ENCODE results near the gene USP54.

Gene USP54

DNA sequence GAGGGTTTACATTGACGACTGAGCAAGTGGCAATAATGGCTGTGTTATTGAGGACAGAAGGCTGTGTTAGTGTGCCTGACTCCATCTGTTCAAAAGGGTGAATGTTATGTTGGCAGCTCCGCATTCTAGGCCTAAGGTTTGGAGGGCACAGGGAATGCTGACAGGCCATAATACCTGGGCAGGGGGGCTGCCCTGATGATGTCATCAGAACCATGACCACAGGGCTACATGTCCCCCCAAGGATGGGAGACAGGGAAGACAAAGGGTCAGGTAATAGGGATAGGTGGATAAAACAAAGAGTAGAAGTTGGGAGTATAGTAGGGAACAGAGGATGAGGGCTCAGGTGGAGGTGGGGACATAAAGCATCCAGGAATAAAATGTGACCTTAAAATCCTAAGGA is 93.5 kb downstream of the USP54 start:
- Histone ChIP-seq H3K27me3 (no peaks in the 10 kb centered on the region), H3K4me3 (no peak overlapping the region), H3K9me3 (no peaks in the 10 kb centered on the region), H3K36me3 (peaks cover 21 to 47% (median 30%) of the 10 kb centered on the region in 3 donors), H3K4me1 (peaks cover 0 to 33% (median 24%) of the 10 kb centered on the region in 4 donors), H3K27ac (no peak overlapping the region)
- TF ChIP-seq, protein P1, sequence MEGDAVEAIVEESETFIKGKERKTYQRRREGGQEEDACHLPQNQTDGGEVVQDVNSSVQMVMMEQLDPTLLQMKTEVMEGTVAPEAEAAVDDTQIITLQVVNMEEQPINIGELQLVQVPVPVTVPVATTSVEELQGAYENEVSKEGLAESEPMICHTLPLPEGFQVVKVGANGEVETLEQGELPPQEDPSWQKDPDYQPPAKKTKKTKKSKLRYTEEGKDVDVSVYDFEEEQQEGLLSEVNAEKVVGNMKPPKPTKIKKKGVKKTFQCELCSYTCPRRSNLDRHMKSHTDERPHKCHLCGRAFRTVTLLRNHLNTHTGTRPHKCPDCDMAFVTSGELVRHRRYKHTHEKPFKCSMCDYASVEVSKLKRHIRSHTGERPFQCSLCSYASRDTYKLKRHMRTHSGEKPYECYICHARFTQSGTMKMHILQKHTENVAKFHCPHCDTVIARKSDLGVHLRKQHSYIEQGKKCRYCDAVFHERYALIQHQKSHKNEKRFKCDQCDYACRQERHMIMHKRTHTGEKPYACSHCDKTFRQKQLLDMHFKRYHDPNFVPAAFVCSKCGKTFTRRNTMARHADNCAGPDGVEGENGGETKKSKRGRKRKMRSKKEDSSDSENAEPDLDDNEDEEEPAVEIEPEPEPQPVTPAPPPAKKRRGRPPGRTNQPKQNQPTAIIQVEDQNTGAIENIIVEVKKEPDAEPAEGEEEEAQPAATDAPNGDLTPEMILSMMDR (IDR thresholded peaks at IDR 0.05) = no peak
- intact Hi-C loops (cut with DNase I; ENCODE audit: low total_unique reads) = no loop called here
- no peak for DNase-seq

DNA sequence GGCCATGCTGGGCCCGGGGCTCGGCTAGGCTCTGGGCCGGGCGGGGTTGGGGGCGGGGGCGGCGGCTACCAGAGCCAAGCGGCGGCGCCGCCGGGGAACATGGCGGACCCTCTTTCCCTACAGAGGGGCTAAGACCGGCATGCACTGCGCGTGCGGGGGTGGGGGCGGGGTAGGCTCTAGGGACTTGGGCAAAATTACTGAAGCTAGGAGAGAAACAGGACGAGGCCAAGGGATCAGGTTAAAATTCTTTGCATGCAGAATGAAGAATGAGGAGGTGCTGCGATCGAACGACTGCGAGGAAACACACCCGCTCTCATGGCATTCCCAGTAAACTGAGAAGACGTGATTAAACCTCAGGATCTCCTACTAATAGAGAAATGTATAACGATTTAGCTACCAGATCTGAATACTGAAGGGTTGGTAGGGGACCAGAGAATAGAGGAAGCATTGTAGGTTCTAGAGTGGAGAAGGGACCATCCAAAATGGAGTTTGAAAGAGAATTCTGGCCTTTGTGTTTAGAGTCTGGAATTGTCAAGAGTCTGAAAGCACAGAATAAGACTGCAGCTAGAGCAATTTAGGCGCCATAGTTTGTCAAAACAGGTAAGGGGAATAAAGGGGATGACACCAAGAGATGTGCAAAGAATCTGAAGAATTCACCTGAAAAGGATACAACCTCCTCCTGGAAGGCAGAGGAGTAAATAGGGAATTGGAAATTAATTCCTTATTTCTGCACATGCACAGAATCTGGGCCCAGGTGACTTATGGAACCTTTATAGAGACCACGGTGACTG is 95.1 kb downstream of the USP54 start, which contains the start of gene PPP3CB:
Gene PPP3CB, minus strand, starts transcription at position 141 of the 791 bp plus-strand sequence. Its CDS starts 135 bp downstream, at position 6.
- intact Hi-C loops (cut with DNase I; ENCODE audit: low total_unique reads) = no loop called here
- Histone ChIP-seq H3K27me3 (no peaks in the 10 kb centered on the region), H3K4me3 (peak within 1 kb of the TSS; percentile 68 to 98), H3K36me3 (peaks cover 21 to 36% (median 30%) of the 10 kb centered on the region in 3 donors), H3K4me1 (peaks cover 0 to 44% (median 30%) of the 10 kb centered on the region in 4 donors), H3K27ac (peak within 1 kb of the TSS; percentile 93 to 94), H3K9me3 (no peaks in the 10 kb centered on the region)
- TF ChIP-seq, protein P1 (IDR thresholded peaks at IDR 0.05) = no peak
- peak; percentile 92 to 95 for DNase-seq

DNA sequence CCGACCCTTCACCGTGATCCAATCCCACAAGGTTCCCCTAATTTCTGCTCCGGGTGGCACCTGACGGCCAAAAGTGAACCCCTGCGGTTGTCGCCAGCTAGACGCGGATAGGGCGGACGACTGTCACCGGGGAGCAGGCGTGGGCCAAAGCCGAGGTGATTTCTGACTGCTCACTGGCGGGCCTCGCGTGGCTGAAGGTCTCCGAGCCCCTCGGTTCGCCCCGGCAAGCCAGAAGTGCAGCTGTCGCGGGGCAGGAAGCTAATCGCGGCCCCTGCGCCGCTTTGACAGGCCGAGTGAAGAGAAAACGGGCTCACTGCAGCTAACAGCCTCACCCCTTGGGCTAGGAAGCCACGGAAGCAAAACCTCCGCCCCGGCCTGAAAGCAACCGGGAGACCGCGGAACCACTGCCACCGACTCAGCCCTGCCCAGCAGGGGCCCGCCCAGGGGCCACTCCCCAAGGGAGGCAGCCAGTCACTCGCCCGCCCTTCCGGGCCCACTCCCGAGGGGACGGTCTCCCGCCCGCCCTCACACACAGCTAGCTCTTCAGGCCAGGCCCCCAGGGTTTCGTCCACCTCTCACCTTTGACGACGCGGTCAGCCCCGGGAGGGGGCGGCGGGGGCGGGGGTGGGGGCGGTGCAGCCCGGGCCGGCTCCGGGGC is 95.8 kb downstream of the USP54 start:
- DNase-seq = peak; percentile 86 to 95
- peak overlapping the region; percentile 68 to 98 for H3K4me3 ChIP-seq
- H3K9me3 ChIP-seq = no peaks in the 10 kb centered on the region
- intact Hi-C loops (cut with DNase I; ENCODE audit: low total_unique reads) = no loop called here
- peaks cover 0 to 50% (median 34%) of the 10 kb centered on the region in 4 donors for H3K4me1 ChIP-seq
- TF ChIP-seq, protein P1 (IDR thresholded peaks at IDR 0.05) = no peak
- peak overlapping the region; percentile 93 to 94 for H3K27ac ChIP-seq
- no peaks in the 10 kb centered on the region for H3K27me3 ChIP-seq
- H3K36me3 ChIP-seq = peaks cover 16 to 29% (median 23%) of the 10 kb centered on the region in 3 donors

DNA sequence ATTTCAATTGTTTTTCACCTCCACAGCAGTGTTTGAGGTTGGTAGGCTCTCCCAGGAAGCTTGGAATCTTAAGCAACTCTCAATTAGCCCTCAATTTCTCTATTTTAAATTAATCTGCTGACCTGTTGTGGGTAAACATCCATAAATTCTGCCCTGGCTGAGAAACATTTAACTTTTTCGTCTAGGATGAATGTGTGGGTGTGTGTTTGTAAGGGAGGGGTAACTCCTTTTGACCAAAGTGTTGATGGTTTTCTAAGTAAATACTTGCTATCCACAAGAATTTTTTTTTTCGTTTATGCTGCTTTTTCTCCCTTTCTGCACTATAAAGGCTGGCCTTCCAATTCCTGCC is 96.3 kb downstream of the USP54 start:
- no peaks in the 10 kb centered on the region for H3K27me3 ChIP-seq
- peak overlapping the region; percentile 93 to 94 for H3K27ac ChIP-seq
- intact Hi-C loops (cut with DNase I; ENCODE audit: low total_unique reads) = no loop called here
- peaks cover 0 to 55% (median 34%) of the 10 kb centered on the region in 4 donors for H3K4me1 ChIP-seq
- TF ChIP-seq, protein P1 (IDR thresholded peaks at IDR 0.05) = no peak
- peaks cover 11 to 24% (median 18%) of the 10 kb centered on the region in 3 donors for H3K36me3 ChIP-seq
- H3K9me3 ChIP-seq = no peaks in the 10 kb centered on the region
- DNase-seq = no peak
- peak overlapping the region; percentile 68 to 98 for H3K4me3 ChIP-seq

DNA sequence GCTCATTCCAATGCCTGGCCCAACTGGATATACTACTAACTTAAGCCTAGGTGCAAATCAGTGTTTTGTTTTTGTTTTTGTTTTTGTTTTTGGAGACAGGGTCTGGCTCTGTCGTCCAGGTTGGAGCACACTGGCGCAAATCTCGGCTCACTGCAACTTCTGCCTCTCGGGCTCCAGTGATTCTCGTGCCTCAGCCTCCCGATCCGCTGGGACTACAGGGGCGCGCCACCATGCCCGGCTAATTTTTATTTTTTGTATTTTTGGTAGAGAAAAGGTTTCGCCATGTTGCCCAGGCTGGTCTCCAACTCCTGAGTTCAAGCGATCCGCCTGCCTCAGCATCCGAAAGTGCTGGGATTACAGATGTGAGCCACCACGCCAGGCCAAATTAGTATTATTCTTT is 96.9 kb downstream of the USP54 start:
- intact Hi-C loops (cut with DNase I; ENCODE audit: low total_unique reads) = no loop called here
- no peak for DNase-seq
- peak overlapping the region in 1 of 2 donors; percentile 93 for H3K27ac ChIP-seq
- TF ChIP-seq, protein P1 (IDR thresholded peaks at IDR 0.05) = no peak
- peaks cover 0 to 58% (median 34%) of the 10 kb centered on the region in 4 donors for H3K4me1 ChIP-seq
- no peaks in the 10 kb centered on the region for H3K27me3 ChIP-seq
- H3K36me3 ChIP-seq = peaks cover 9 to 17% (median 13%) of the 10 kb centered on the region in 3 donors
- no peaks in the 10 kb centered on the region for H3K9me3 ChIP-seq
- H3K4me3 ChIP-seq = peak overlapping the region; percentile 68 to 98
